Fibroblast of skin of right quadriceps (primary cell): Measurements from ENCODE around the gene EPB41L2.

Experiments
- DNase-seq: peaks from one replicate; pipeline ENCODE4 v3.0.0-alpha.2; 2013

Gene EPB41L2

DNA sequence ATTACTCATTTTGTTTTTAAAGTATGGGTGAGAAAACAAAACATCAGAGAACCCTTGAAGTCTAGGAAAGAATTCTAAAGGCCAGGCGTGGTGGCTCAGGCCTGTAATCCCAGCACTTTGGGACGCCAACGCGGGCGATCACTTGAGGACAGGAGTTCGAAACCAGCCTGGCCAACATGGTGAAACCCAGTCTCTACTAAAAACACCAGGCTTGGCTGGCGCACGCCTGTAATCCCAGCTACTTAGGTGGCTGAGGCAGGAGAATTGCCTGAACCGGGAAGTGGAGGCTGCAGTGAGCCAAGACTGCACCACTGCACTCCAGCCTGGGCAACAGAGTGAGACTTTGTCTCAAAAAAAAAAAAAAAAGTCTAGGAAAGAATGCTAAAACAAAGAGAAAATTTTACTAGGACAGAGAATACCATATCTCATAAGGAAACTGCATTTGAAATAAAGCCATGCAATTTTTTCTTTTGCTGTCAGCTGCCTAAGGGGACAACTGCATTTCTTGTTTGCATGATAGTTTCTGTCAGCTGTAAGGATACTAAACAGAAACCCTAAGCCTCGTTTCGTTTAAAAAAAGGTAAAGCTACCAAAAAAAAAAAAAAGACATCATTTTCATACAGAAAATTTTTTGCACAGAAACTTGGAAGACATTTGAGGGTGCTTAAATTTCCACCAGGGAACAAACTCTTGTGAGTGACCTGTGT is 203.7 kb downstream of the EPB41L2 start:
- DNase-seq: no peak

DNA sequence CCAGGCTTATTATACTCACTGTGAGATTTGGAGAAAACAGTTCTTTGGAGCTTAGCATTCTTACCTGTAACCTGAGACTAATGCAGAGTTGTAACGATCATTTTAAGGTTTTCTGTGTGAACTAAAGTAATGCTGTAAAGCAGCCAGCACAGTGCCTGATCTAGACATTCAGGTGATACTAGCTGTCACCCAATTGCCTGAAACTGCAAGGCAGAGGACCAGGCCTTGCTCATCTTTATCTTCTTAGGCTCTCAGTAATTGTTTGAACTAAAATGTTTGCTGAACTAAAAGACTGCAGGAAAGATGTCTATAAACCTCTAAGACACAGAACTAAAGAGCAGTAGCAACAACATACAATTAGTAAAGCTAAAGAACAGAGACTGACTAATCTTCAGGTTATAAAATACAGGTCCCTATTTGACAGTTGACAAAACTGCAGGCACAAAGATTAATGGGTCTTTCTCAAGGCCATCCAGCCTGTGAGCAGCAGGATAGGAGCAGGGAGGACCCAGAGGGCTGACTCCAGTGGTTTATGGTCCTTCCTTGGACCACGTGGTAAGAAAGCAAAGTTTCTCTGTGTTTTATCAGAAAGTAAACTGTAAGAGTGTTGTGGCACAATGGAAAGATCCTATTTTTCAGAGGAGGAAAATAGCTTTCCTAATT is 204.4 kb downstream of the EPB41L2 start:
- no peak for DNase-seq

DNA sequence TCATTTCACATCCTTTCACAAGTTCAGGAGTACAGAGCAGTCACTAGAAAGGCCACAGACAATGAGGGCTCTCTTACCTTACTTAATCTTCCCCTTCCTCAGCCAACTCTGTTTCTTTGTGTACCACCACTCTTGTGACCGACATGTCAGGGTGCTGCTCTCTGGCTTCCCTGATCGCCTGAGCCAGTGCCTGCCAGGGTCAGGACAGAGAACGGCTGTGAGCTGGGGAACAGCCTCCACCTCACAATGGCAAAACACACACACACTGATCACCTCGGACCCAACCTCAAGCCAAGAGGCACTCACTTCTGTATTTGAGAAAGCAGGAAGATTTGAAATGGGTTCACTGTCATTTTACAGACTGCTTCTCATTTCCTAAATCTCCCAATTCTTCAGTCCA is 205.0 kb downstream of the EPB41L2 start:
- DNase-seq: no peak

DNA sequence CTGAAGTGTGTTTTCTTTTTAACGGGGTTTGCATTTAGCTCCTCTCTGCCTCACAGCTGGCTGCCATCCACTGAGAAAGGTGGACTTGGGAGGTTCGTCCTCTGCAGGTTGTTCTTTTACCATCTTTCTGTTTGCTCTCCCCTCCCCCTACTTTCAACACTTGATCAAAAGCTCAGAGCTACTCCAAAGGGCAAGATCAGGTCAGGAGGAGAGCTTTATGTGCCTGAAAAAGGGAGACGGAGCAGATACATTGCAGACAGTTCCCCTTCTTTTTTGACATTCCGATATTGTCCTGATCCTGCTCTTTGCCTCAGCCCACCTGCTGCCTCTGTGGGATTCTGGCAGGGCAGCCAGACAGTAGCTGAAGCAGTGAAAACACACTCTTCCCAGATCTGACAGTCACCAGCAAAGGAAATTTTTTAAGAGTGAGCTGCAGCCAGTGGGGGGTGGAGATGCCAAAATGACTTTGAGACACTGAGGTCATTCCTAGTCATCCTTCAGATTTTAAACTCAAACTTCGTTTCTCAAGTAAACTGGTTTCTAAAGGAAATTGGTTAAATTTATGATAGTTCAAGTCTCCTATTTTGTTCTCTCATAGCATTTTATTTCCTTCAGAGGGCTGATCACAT is 209.4 kb downstream of the EPB41L2 start:
- peak; percentile 71 for DNase-seq

DNA sequence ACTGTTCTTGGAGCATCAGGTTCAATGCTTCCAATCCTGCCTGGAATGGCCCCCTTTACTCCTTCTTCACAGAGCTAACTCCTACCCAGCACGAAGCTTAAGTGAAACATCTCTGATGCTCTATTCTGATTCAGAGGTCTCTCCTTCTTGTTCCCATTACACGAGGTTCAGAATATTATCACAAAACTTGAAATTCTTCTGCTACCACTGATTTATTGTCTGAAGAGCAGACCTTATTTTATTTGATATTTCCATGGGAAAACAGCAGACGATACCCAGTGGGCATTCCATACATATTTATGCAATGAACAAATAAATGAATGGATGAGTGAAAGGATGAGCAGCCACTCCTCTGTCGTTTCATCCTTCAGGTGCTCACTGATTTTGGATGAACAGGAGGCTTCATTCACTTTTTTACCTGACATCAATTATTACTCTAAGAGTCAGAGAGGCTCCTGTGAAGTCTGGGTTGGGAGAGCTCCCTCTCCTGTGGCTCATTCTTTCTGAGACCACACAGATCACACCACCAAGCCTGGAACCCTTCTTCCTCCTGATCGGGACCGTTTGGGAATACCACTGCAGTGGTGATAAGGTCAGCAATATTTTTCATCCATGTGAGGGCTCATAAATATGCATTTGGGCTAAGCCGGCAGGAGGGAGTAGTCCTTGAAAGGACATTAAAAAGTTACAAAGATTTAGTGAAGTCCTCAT is 210.0 kb downstream of the EPB41L2 start:
- DNase-seq: peak; percentile 38

DNA sequence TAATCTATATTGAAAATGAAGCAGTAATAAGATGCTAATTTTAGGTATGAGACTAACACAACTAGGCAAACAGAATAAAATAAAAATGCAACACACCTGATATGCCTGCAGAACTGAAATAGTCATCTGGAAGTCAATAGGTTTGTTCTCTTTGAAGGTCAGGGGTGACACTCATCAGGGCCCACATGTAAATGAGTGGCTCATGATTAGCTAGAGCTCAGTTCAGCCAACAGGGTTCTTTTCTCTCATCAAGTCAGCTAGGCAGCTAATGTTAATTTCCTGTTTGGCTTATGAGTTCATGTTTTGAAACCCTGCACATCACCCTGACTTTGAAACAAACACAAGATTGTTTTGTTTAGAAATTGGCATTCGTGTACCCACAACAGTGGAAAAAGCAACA is 212.0 kb downstream of the EPB41L2 start:
- no peak for DNase-seq

DNA sequence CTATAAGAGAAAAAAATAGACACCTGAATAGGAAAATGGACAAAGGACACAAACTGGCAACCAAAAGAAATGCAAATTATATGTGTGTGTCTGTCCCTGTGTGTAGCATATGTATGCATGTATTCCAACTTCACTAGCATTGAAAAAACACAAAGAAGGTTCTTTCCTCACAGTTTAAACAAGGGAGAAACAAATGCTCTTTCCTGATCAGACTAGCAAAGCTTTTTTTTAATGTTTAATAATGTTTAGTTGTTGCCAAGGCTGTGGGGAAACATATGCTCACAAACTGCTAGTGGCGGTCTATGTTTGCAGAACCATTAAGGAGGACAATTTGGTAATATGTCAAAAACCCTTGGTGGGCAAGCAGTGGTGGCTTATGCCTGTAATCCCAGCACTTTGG is 213.5 kb downstream of the EPB41L2 start:
- DNase-seq: no peak

DNA sequence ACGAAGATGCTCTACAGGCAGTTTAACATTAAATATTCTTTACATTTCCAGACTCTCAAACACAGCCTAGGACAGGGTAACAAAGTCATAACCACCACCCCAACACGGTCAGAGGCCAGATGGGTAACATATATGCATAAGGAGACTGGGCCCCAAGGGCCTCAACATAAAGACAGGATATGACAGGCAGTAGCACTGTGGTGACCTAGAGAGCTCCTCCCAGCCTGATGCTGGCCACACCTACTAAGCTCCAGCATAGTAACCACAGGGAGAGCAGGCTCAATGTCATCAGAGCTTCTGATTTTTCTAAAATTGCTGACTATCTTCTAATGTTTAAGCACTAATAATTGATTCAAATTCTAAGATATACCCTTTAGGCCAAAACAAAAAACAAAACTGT is 214.1 kb downstream of the EPB41L2 start:
- DNase-seq: no peak

DNA sequence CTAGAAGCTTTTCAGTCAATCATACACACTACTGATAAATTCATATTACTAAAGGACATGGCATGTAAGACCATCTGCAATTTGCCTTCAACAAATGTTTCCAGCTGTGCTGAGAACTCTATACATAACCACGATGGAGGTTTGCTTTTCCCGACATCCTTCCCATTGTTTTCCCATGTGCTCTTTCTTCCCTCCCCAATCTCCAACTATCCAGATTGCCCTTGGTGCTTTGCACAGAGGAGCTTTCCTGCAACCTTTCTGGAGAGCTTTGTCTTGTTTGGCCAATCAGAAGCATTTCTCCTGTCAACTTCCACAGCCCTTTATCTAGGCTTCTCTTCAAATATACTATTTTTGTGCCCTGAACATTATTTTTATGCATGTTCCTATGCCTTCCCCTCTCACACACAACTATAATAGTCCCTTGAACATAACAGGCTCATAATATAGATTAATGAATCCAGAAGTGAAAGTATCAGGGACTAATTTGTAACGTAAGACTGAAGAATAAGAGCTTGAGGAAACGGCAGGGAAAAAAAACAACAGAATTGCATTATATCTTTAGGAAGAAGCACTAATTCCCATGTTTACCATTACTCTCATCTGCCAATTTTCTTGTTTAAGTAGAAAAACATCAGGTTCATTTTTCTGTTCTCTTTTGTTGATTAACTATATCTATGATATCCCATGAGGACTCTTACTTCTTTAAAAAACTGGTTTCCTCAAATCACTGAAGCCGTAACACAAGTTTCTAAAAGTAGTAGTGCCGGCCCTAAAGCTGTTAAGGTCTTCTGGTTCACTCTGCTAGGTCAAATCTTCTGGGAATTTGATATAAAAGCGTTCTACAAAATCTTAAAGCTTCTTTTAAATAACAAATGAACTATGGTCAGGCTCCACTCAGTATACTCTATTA is 215.8 kb downstream of the EPB41L2 start:
- no peak for DNase-seq

DNA sequence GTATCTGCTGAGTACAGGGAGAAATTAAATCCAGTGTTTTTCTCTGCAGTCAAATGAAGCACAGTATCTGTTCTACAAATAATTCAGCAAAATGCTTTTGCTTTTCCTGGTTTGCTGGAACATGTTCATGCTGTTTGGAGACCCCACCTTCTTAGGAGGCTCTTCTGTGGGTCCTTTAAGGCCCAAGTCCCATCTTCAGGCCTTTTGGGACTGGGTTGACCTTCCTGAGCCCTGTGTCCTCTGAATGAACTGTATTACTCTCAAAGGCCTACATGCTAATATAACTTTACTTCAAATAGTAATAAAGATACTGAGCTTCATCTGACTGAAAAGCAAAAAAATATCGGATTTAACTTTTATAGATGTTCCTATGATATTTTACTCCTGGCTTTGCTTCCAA is 216.5 kb downstream of the EPB41L2 start:
- DNase-seq: no peak

DNA sequence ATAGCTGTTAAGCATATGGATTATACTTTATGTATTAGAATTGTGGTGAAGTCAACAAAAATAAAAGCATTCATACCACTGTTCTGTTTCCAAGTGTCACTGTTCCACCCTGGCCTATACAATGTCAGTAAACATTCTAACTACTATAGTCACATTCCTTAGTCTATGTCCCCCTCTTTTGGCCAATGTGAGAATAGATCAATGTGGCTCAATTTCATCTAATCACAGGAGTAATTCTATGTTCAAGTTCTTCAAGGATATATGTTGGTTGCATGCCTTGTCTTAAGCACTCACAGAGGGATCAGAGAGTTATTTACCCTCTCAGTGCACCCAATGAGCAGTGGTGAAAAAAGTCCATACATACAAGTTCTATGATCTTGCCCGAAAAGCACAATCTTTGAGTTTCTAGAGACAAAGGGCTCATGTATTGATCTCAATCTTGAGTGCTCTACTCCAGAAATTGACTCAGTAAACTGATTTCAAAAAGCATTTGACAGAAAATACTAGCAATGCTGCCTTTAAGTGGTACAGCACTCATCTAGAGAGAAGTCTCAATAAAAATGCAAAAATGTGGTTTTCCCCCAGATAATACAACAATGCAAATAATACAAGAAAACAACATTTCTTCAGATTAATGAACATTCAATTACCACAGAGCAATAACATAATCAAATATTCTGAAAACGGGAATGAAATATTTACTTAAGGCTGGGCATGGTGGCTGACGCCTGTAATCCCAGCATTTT is 219.3 kb downstream of the EPB41L2 start:
- DNase-seq: peak; percentile 61

DNA sequence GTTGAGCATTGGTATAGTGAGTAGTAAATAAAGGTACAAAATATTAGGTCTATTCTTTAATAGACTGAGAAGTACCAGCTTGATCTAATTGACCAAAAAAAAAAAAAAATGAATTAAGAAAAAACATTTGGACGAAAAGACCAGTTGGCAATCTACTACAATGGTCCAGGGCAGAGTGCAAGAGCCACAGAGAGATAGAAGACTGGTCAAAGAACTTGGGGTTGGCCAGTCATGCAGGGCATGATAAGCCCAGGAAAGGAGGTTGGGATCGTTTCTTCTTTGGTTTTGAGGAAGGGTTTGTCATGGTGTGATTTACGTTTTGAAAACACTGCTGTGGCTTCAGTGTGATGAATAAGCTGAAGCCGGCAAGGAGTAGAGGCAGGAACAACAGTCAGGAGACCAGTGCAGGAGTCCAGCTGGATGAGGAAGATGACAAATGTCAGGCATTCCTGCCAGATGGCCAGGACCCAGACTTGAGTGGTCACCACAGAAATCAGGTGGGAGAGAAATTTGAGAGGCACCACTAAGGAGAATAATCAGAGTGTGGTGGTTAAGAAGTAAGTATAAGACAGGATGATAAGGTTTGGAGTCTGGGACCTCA is 221.8 kb downstream of the EPB41L2 start:
- DNase-seq: no peak

DNA sequence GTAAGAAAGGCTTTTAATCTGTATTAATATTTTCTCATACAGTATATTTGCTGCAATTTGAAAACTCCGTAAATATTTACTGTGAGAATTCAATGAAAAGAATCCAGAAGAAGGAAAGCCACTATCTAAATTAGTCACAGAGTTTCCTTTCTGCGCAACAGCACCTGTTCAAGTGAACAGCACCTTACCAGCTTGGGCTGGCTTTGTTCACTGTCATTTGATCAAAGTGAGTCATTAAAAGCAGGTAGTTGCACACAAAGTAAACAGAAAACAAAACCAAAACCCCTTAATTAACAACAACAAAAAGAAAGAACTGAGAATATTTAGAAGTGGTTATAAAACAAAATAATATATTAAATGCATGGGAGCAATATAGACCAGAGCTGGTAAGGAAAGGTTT is 223.0 kb downstream of the EPB41L2 start:
- no peak for DNase-seq

DNA sequence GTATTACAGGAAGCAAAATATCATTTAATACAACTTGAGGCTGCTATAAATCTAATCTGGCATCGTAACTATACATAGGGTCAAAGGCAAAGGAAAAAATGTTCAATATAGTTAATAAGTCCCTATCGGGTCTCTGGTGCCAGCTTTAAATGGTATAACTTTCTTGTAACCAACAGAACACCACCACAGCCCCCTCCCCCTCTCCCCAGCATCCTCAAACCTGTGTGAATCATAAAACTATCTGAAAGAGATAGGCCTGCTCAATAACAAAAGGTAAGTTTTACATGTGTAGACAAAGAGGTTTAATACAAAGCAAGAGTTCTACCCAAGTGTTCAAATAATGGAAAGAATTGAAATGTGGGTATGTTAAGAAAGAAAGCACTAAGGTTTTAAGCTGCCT is 223.7 kb downstream of the EPB41L2 start:
- no peak for DNase-seq

DNA sequence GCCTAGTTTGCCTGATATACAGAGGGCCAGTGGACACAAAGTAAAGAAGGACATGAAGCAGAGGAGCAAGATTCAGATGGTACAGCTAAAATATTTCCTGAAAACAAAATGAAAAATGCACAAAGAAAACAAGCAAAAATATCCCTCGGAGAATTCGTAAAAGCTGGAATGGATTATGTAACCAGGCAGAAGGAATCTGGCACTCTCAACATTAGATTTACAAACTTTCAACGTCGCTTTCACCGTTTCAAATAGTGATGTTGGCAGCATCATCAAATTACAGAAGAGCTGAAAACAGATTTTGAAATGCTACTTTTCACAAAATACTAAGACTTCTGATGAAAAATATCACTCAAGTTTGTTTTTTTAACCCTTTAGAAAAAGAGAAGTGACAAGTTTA is 224.1 kb downstream of the EPB41L2 start:
- no peak for DNase-seq

DNA sequence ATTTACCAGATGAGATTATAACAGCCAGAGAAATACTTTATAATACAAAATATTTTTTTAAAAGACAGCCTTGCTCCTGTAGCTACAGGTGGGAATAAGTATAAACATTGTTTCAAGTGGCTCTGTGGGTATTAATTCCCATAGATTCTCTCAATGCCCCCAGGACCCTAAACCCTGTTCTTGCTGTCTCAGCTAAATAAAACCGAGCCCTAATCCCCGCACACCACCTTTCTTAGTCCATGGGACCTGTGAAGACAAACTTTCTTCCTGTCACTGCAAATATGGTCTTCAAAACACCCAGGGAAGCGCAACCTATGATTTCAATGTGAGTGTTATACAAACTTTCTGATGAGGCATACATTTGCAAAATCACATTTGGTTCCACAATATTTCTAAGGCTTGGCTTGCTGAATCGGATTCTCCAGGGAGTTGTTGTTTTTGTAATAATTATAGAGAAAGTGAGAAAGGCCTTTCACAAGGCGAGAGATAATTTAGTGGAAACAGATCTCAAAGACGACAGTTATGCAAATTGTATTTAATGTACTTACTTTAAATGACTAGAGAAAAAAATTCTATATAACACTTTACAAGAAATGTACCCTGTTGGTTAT is 224.7 kb downstream of the EPB41L2 start:
- no peak for DNase-seq

DNA sequence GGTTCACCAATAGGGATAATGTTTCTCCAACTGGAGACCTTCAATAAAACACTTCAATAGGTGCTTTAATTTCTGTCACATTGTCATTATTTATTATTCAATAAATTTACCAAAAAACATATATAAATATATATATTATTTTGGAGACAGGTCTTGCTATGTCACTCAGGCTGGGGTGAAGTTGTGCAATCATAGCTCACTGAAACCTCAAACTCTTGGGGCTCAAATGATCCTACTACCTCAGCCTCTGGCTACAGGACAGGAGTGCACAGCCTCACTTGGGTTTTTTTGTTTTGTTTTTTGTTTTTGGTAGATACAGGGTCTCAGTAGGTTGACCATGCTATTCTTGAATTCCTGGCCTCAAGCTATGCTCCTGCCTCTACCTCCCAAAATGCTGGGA is 226.0 kb downstream of the EPB41L2 start:
- no peak for DNase-seq

DNA sequence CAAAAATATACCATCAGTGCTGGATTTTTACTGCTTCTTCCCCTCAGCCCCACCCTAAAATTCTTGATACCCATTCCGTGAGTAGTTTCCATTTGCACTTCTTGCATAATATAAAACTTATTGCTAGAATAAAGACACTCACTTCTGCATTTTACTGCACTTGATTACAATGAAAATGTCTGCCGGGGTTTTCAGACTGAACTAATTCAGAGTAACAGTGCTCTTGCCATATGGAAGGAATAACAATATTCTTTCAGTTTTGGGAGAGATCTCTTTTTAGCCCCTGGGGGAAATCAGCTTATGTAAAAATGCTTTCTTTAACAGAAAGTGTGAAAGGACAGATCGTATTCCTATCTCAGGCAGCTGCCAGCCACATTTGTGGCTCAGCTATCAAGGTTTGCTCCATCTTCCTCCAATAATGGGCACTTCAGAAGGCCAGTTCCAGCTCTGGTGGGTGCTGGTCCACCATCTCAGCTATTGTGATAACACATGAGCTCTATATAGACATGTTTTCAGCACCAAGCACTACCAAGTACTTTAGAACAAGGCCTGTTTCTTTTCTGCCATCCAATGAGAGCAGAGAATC is 226.9 kb downstream of the EPB41L2 start:
- DNase-seq: no peak

DNA sequence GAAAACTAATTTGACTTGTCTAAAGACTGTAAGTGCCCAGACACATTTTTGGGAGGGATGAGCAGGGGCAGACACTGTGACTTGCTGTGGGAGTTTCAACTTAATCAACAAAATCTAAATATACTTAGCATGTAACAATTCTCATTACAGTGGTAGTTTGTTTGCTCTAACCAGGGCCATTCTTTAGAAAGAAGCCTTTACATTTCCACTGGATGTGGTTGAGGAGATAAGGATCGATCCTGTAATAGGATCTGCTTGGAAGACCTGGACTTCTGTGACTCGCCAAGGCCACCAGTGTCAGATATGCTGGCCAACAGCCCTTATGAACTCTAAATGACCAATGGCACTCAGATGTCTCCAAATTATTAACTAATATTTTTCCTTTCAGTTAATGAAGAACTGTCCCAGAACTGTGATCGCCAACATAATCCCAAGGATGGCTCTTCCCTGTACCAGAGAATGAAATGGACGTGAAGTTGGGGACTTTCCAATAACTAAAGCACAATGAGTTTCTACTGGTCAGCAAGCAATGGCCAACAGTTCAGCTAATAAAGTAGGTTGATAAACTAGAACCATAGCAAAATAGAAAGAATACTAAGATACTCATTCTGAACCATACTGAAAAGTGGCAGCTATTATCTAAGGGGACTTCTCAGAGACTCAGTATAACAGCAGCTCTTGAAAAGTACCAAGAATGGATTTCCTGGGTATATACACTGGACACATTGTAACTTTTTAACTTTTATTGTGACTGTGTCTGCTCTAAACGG is 228.4 kb downstream of the EPB41L2 start:
- no peak for DNase-seq

DNA sequence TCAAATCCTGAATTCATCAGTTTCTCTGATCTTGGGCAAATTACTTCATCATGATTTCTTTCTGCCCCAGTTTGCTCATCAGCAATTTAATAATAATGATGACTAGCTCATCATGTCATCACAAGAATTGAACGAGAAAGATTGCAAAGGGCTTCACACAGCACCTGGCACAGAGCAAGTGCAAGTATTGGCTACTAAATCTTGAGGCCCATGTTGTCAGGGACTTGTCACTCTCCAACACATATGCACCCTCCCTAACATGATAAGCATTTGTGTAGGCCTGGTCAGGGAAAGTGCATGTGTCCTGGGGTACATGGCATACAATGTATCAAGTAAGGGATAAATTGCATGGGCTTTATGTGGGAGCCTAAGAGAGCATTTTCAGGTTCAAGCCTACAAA is 229.5 kb downstream of the EPB41L2 start:
- no peak for DNase-seq
